HG03342 (cell line): ENCODE data around the gene NGRN.
"Not testable (repeated sequence)": the region's sequence is repeated elsewhere in the genome, so short reads cannot be mapped to it uniquely, and the experiment has no call there.

ENCODE experiments used
- ATAC-seq: cut with Tn5 transposase; IDR thresholded peaks from one replicate; pipeline ENCODE4 v1.9.1; 2021; ENCODE audit warnings: mild to moderate bottlenecking, moderate library complexity; ENCODE audit not compliant: unreplicated experiment

The NGRN gene

GRCh38 chr15:90280743-90281142, 15.3 kb downstream of the NGRN start:
- ATAC-seq, result not testable (repeated sequence)

- not testable (repeated sequence) for ATAC-seq
These were observed 16.2 kb downstream of the NGRN start for GRCh38 chr15:90281637-90282036.

GRCh38 chr15:90286678-90287077, 21.2 kb downstream of the NGRN start:
- ATAC-seq, result no peak

GRCh38 chr15:90287101-90287500, 21.6 kb downstream of the NGRN start:
- no peak for ATAC-seq

- no peak for ATAC-seq
These were observed 22.5 kb downstream of the NGRN start for GRCh38 chr15:90287946-90288345.

- no peak for ATAC-seq
These were observed 26.3 kb downstream of the NGRN start for GRCh38 chr15:90291679-90292356.

GRCh38 chr15:90293040-90293810, 27.8 kb downstream of the NGRN start:
- not testable (repeated sequence) for ATAC-seq

- no peak for ATAC-seq
These were observed 28.7 kb downstream of the NGRN start for GRCh38 chr15:90294159-90294558.

- ATAC-seq, result no peak
These were observed 29.3 kb downstream of the NGRN start for GRCh38 chr15:90294601-90295269.

GRCh38 chr15:90295270-90295648, 29.8 kb downstream of the NGRN start:
- ATAC-seq, result no peak

- ATAC-seq, result not testable (repeated sequence)
These were observed 30.9 kb downstream of the NGRN start for GRCh38 chr15:90296316-90296884.

GRCh38 chr15:90297021-90297420, 31.5 kb downstream of the NGRN start:
- ATAC-seq, result no peak

- ATAC-seq, result no peak
These were observed 35.1 kb downstream of the NGRN start for GRCh38 chr15:90300541-90300940.

- no peak for ATAC-seq
These were observed 35.7 kb downstream of the NGRN start for GRCh38 chr15:90300988-90301706.

GRCh38 chr15:90301707-90302300, 36.3 kb downstream of the NGRN start:
- ATAC-seq, result no peak

- not testable (repeated sequence) for ATAC-seq
These were observed 39.9 kb downstream of the NGRN start for GRCh38 chr15:90305355-90305754.

GRCh38 chr15:90305932-90306331, 40.5 kb downstream of the NGRN start:
- no peak for ATAC-seq

- peak; percentile 70 for ATAC-seq
These were observed 41.1 kb downstream of the NGRN start for GRCh38 chr15:90306560-90306959.

- ATAC-seq, result no peak
These were observed 42.2 kb downstream of the NGRN start for GRCh38 chr15:90307661-90308060.

- ATAC-seq, result no peak
These were observed 43.5 kb downstream of the NGRN start for GRCh38 chr15:90309020-90309419.
